ENCODE results near the gene ADGRL3. TPM values are rescaled to one million over a fixed set of nuclear protein-coding genes. Genes with fewer than 3 reads are reported as not detected.

ADGRL3 gene
- total RNA-seq, 4 donors from 2014 or later, result 0.19 to 7.8 (median 1.3) TPM

DNA sequence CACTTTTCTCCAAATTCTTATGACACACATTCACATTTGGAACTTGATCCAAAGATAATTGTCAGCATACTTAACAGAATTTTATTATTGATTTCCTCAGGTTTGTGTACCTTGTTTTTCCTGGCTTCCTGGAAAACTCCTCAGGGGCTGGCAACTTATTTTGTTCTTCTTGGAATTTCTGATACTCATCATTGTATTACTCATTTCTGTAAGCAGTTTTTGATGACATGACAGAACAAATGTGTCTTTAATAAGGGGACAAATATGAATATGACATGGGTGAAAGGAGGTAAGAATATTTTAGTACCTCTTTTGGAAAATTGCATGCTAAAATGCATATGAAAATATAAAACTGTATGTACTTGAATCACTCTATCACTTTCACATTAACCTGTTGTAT is 237.8 kb downstream of the ADGRL3 start:
- no peak for DNase-seq
- TF ChIP-seq CTCF (IDR thresholded peaks at IDR 0.05) (no peak), POLR2A (IDR thresholded peaks at IDR 0.05) (no peak)
- Histone ChIP-seq H3K36me3 (no peaks in the 10 kb centered on the region), H3K27me3 (no peaks in the 10 kb centered on the region), H3K9me3 (no peaks in the 10 kb centered on the region), H3K4me3 (no peak overlapping the region), H3K27ac (no peak overlapping the region), H3K4me1 (no peaks in the 10 kb centered on the region)
- intact Hi-C loops (cut with DNase I), result no loop called here

DNA sequence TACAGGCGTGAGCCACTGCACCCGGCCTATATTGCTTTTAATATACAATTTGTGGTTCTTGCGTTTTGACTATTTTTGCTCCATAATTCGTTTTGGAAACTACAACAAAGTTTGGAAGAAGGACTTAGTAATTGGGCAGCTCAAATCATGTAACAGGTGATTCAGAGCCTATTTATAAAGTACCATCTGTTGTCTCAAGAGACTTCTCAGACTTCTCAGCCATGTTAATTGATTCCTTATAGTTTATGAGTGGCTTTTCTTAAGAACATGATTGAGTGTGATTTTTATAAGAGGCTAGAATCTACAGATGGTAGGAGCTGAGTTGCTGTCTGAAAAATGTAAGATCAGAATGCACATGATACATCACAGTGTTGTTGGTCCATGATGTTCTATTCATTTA is 240.2 kb downstream of the ADGRL3 start:
- Histone ChIP-seq H3K9me3 (no peaks in the 10 kb centered on the region), H3K27ac (no peak overlapping the region), H3K4me3 (no peak overlapping the region), H3K27me3 (no peaks in the 10 kb centered on the region), H3K4me1 (no peaks in the 10 kb centered on the region), H3K36me3 (no peaks in the 10 kb centered on the region)
- DNase-seq, result no peak
- no peak for TF ChIP-seq CTCF (IDR thresholded peaks at IDR 0.05)
- TF ChIP-seq POLR2A (IDR thresholded peaks at IDR 0.05), result no peak
- WGBS, 2 donors, result 86 to 88% methylated on average over 4 of the region's 4 CpGs
- intact Hi-C loops (cut with DNase I), result no loop called here

DNA sequence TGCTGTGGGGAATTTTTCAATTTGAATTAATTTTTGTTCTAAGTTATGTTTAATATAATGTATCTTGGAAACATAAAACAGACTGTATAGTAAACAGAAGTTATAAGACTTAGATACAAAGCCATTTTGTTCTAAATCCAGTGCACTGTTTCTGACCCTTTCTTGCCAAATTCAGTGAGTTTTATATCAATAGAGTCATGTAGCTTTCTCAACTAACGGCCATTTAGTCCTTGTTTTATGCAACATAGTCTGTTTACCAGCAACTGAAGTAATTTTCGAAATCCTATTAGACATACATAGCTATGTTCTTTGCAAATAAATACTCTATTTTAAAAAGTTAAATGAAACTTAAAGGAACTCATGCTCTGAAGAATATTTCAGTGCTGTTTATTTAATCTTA is 242.8 kb downstream of the ADGRL3 start:
- Histone ChIP-seq H3K27me3 (no peaks in the 10 kb centered on the region), H3K4me3 (no peak overlapping the region), H3K27ac (no peak overlapping the region), H3K9me3 (no peaks in the 10 kb centered on the region), H3K36me3 (no peaks in the 10 kb centered on the region), H3K4me1 (no peaks in the 10 kb centered on the region)
- TF ChIP-seq CTCF (IDR thresholded peaks at IDR 0.05) (no peak), POLR2A (IDR thresholded peaks at IDR 0.05) (no peak)
- WGBS, 2 donors, result 72 to 79% methylated on average over 2 of the region's 2 CpGs
- DNase-seq, result no peak
- intact Hi-C loops (cut with DNase I), result no loop called here

DNA sequence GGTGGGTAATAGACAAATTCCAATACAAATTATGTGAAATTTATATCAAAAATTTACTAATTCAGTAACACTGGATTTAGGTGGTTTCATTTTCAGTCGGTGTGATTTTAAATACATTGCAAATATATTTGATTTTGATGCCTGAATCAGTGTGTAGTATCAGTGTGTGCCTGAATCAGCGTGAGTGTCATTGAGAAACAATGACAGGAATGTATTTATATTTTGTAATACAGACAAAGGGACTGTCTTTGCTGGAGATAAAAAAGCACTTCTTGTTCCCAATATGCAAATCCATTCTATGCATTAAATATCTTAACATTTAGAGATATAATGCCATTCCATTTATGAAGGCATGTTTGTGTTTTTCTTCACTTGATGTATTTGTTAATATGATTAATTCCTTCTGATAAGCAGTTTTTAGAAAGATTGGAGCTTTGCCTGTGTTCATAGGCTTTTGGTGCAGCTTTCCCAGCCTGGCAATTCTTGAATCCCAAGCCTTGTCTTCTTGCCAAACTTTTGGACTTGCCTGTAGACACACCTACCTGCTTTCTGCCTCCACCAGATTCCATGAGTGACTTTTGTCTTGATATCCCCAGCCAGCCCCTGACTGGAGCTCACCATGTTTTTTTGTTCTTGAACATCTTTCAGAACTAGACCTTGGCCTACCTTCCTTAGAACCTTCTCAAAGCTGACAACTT is 243.8 kb downstream of the ADGRL3 start:
- Histone ChIP-seq H3K36me3 (no peaks in the 10 kb centered on the region), H3K4me1 (no peaks in the 10 kb centered on the region), H3K27me3 (no peaks in the 10 kb centered on the region), H3K27ac (no peak overlapping the region), H3K4me3 (no peak overlapping the region), H3K9me3 (no peaks in the 10 kb centered on the region)
- no peak for DNase-seq
- intact Hi-C loops (cut with DNase I), result no loop called here
- TF ChIP-seq POLR2A (IDR thresholded peaks at IDR 0.05) (no peak), CTCF (IDR thresholded peaks at IDR 0.05) (no peak)
- WGBS, 2 donors, result 35 to 37% methylated on average over 2 of the region's 2 CpGs

DNA sequence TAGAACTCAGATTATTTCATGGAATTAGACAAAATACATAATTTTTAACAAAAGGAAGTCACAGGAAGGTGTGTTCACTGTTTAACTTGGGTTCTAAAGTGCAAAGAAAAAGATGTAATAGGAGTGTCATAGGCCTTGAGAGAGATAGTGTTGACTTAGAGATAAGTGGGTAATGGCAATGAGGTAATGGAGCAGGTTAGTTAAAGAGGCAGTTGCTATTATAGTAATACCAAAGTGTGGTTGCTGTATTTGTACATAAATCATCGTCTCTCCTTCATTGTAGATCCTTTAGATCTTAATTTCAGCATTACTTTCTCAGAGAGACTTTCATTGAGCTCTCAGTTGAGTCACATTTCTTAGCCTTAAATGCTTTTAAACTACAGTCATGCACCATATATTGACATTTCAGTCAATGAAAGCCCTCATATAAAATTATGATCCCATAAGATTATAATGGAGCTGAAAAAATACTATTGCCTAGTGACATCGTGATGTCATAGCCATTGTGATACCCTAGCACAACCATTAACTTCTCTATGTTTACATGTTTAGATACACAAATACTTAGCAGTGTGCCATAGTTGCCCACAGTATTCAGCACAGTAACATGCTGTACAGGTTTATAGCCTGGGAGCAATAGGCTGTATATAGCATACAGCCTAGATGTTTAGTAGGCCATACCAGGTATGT is 245.4 kb downstream of the ADGRL3 start:
- Histone ChIP-seq H3K9me3 (no peaks in the 10 kb centered on the region), H3K27ac (no peak overlapping the region), H3K27me3 (no peaks in the 10 kb centered on the region), H3K4me3 (no peak overlapping the region), H3K4me1 (no peaks in the 10 kb centered on the region), H3K36me3 (no peaks in the 10 kb centered on the region)
- intact Hi-C loops (cut with DNase I), result no loop called here
- no peak for DNase-seq
- no peak for TF ChIP-seq CTCF (IDR thresholded peaks at IDR 0.05)
- 90% methylated on average over 2 of the region's 2 CpGs for WGBS, 2 donors
